H1 (cell line): Measurements from ENCODE around the gene RSF1. TPM values are rescaled to one million over a fixed set of nuclear protein-coding genes. Genes with fewer than 3 reads are reported as not detected.

Experiments
- polyA plus RNA-seq, 7 experiments: library from polyadenylated mRNA; depleted of rRNA in 3 of 7; stranded (reverse) in 5 of 7; unstranded in 2 of 7; fragments of >200 nt in 5 of 7; fragments of 200-250 nt in 2 of 7; gene quantifications; 1 replicate in 5 of 7; 2 replicates in 1 of 7; 4 replicates in 1 of 7; pipeline versions ENCODE4 v1.2.1 to v1.2.3, GENCODE V29; 2011 to 2013; ENCODE audit warnings: missing spikeins in 2 of 7, mixed read lengths in 2 of 7
- total RNA-seq: library from RNA; stranded (reverse); fragmentation: NEBNext Ultra II Directional; extraction: Animal tissue kit (Norgen Biotek cat#: 25700); gene quantifications from 2 replicates; pipeline ENCODE4 v1.2.1, GENCODE V29; 2021
- TF ChIP-seq, protein P1 (sequence below): IDR thresholded peaks from 2 replicates; pipeline ENCODE4 v1.6.1; 2011; ENCODE audit warnings: low read depth, mild to moderate bottlenecking, low read length; ENCODE audit not compliant: insufficient read depth

Gene RSF1
- total and polyA plus RNA-seq, 2 of the 8 experiments (the other 6 are each of a cell fraction or from before 2014, with no cell fraction given), result 17.8 to 87.9 TPM

- TF ChIP-seq, protein P1, sequence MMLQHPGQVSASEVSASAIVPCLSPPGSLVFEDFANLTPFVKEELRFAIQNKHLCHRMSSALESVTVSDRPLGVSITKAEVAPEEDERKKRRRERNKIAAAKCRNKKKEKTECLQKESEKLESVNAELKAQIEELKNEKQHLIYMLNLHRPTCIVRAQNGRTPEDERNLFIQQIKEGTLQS, result no peak
Observed at GRCh38 chr11:77699425-77699824, 121.1 kb downstream of the RSF1 start (continued).
